Measurements from ENCODE around the gene EWSR1. TPM values are rescaled to one million over a fixed set of nuclear protein-coding genes. Genes with fewer than 3 reads are reported as not detected.

EWSR1 gene
- total RNA-seq, 1 donor from 2014 or later = 159 TPM

DNA sequence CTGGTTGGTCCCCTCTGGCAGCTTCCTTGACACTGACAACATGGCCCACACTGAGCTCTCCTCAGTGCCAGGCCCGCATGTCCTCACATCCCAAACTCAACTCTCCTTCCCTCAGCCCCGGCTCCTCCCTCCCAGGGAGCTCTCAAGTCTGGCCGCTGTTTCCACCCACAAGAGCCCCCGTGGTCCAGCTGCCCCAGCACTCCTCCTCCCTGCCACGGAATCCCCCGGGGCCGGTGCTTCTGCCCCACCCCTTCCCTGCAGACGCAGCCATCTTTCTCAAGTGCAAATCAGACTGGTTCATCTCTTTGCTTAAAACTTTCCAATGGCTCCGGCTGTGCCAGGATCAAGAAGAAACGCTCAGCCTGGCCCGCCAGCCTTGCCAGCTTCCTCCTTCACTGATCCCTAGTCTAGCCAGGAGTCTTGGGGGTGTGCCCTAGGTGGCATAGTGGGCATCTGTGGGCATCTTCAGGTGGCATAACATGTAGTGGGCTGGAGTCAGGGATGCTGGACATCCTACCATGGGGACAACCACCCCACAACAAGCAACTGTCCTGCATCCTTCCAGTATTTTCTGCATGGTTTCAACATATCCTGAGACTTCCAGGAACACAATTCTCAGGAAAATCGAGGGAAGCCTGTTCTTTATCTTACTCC lies 69.7 kb downstream of the EWSR1 start:
- H3K27ac ChIP-seq = no peak overlapping the region
- no peaks in the 10 kb centered on the region for H3K27me3 ChIP-seq (ENCODE audit: low read depth)
- H3K36me3 ChIP-seq = peaks cover 100% of the 10 kb centered on the region
- H3K9me3 ChIP-seq = no peaks in the 10 kb centered on the region
- peaks cover 7% of the 10 kb centered on the region for H3K4me1 ChIP-seq
- H3K4me3 ChIP-seq = no peak overlapping the region
- ATAC-seq (no peak), DNase-seq (no peak)
- TF ChIP-seq, protein P1, sequence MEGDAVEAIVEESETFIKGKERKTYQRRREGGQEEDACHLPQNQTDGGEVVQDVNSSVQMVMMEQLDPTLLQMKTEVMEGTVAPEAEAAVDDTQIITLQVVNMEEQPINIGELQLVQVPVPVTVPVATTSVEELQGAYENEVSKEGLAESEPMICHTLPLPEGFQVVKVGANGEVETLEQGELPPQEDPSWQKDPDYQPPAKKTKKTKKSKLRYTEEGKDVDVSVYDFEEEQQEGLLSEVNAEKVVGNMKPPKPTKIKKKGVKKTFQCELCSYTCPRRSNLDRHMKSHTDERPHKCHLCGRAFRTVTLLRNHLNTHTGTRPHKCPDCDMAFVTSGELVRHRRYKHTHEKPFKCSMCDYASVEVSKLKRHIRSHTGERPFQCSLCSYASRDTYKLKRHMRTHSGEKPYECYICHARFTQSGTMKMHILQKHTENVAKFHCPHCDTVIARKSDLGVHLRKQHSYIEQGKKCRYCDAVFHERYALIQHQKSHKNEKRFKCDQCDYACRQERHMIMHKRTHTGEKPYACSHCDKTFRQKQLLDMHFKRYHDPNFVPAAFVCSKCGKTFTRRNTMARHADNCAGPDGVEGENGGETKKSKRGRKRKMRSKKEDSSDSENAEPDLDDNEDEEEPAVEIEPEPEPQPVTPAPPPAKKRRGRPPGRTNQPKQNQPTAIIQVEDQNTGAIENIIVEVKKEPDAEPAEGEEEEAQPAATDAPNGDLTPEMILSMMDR (IDR thresholded peaks at IDR 0.05) = no peak
- intact Hi-C loops (cut with DNase I) = no loop called here

DNA sequence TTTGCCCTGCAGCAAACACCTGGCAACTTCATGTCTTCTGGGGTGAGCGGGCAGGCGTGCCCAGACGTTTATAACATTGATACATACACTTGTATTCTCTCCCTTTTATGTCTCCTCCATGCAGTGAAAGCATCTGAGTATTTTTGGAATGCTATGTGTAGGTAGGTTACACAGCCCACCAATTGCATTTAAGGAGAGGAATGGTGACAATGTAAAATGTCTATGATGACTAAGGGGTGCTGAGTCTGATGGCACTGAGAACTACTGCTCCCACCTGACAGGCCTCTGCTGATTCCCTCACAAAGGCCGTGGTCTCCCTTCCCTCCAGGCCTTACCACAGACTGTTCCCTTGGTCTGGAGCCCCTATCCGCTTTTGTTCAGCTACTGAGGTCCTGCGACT lies 70.3 kb downstream of the EWSR1 start:
- TF ChIP-seq, protein P1 (IDR thresholded peaks at IDR 0.05) = no peak
- intact Hi-C loops (cut with DNase I) = no loop called here
- H3K27me3 ChIP-seq (ENCODE audit: low read depth) = no peaks in the 10 kb centered on the region
- peaks cover 100% of the 10 kb centered on the region for H3K36me3 ChIP-seq
- ATAC-seq (no peak), DNase-seq (no peak)
- no peak overlapping the region for H3K27ac ChIP-seq
- H3K4me1 ChIP-seq = peaks cover 9% of the 10 kb centered on the region
- H3K9me3 ChIP-seq = no peaks in the 10 kb centered on the region
- no peak overlapping the region for H3K4me3 ChIP-seq

DNA sequence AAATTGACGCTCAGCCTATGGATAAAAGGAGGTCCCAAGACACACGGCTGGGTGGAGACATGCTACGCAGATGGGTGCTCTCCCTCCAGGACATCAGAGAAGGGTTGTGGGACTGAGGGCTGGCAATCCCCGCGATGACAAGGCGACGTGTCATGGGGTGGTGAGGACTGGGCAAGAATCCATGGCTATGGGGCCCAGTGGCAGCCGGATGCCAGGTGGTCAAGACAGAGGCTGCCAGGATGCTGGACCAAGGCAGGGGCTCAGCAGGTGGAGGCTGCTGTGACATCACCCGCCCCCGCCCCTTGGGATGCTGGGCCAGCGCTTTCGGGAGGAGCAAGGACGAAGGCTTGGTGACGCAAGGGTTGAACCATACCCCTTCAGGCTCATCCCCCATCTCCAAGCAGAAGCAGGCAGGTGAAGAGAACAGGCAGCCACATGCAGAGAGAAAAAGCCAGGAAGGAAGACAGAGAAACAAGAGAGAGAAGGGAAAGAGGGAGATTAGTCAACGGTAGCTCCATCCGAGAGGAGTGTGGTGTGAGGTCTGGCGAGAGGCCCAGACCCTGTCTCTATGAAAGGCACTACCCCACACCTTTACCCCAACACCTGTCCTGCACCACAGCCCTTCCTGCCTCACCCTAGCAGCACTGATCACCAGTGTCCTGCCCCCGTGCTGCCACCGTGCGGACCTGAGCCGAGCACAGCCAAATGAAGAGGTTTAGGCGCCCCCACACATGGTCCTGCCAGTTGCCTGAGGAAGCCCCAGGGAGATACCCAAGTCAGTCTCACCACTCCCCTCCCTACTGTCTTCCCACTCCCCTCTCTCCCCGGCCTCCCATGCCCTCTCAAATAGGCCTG lies 71.5 kb downstream of the EWSR1 start:
- intact Hi-C loops (cut with DNase I) = no loop called here
- H3K27ac ChIP-seq = no peak overlapping the region
- DNase-seq = no peak
- peaks cover 9% of the 10 kb centered on the region for H3K4me1 ChIP-seq
- TF ChIP-seq, protein P1 (IDR thresholded peaks at IDR 0.05) = no peak
- H3K9me3 ChIP-seq = no peaks in the 10 kb centered on the region
- H3K27me3 ChIP-seq (ENCODE audit: low read depth) = no peaks in the 10 kb centered on the region
- H3K4me3 ChIP-seq = no peak overlapping the region
- H3K36me3 ChIP-seq = peaks cover 100% of the 10 kb centered on the region
- no peak for ATAC-seq

DNA sequence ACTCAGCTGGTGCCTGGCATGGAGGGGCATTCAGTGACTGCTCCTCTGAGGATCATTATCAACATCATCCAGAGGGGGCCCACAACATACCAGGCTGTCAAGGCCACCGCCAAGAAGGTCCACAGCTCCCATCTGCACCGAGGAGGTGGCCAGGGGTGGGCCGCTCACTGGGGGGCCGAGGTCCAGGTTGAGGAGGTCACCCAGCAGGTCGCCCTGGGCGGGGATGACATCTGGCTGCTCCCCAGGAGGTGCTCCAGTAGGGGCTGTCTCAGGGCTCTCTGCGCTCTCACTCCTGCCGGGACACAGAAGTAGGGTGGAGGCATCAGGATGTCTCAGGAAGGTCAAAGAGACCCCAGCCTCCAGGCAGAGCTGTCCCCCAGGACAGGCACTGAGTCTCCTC lies 72.5 kb downstream of the EWSR1 start:
- Histone ChIP-seq H3K4me3 (no peak overlapping the region), H3K36me3 (peaks cover 100% of the 10 kb centered on the region), H3K27ac (no peak overlapping the region), H3K27me3 (ENCODE audit: low read depth) (no peaks in the 10 kb centered on the region), H3K9me3 (no peaks in the 10 kb centered on the region), H3K4me1 (peaks cover 9% of the 10 kb centered on the region)
- DNase-seq (no peak), ATAC-seq (no peak)
- intact Hi-C loops (cut with DNase I) = no loop called here
- TF ChIP-seq, protein P1 (IDR thresholded peaks at IDR 0.05) = no peak

DNA sequence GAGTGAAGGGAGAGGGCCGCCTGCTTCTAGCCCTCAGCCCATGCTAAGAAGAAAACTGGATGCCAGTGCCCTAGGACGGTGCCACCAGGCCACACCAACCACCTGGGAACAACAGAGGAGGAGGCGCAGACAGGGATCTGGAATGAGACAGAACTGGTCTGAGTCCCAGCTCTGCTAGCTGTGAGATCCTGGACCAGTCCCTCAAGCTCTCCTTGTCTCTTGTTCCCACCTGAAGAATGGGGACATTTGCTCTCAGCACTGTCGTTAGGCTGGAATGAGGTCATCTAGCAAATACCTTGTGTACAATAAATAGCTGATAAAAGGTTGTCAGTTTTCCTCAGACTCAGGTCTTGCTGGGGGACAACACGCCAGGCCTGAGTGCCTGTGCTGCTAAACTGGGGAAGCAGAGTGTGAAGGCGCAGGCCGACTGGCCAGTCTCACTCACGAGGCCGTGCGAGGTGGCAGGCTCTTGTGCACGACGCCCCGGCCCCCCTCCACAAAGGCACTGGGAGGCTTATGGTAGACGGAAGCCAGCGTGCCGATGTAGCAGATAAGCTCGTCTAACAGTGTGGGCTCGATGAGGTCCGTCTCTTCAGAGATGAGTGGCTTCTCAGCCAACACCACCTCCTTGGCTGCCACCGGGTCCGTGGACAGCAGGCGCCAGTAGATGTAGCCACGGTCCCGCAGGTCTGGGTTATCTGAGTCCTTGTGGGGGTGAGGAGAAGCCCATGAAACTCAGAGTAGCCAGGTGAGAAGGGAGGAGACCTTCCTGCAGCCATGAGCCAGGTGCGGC lies 73.2 kb downstream of the EWSR1 start:
- no peak overlapping the region for H3K4me3 ChIP-seq
- intact Hi-C loops (cut with DNase I) = no loop called here
- no peaks in the 10 kb centered on the region for H3K27me3 ChIP-seq (ENCODE audit: low read depth)
- H3K27ac ChIP-seq = no peak overlapping the region
- no peak for DNase-seq
- no peaks in the 10 kb centered on the region for H3K9me3 ChIP-seq
- no peak for ATAC-seq
- H3K36me3 ChIP-seq = peaks cover 99% of the 10 kb centered on the region
- peaks cover 9% of the 10 kb centered on the region for H3K4me1 ChIP-seq
- TF ChIP-seq, protein P1 (IDR thresholded peaks at IDR 0.05) = no peak
